GM19099 (cell line): ENCODE data around the gene ETFBKMT.

Experiments used
- POLR2A ChIP-seq: IDR thresholded peaks from 3 replicates; pipeline ENCODE4 v1.6.1; 2011; ENCODE audit warnings: low read depth; ENCODE audit not compliant: insufficient read length; ENCODE audit errors: extremely low read depth

Gene ETFBKMT

GRCh38 chr12:31641509-31642090 lies 17.9 kb upstream of the ETFBKMT start:
- TF ChIP-seq POLR2A = no peak

- TF ChIP-seq POLR2A = no peak
These were observed 15.0 kb upstream of the ETFBKMT start for GRCh38 chr12:31644536-31644935.

DNA sequence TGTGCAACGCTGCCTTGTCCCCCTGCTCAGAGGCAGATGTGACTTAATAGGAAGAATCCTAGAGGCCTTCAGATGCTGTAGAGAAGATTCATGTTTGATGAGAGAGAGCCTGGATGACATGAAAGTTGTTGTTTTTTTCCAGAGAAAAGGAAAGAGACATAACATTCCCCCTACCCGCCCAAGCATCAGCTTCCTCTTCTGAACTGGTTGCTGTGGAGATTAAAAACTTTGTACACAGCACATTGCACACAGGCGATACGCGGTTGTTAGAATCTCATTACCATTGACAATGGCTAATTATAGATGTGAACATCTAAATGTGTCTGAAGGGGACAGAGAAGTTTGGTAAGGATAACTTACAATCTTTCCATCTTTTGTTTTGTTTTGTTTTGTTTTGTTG lies 13.6 kb upstream of the ETFBKMT start:
- no peak for TF ChIP-seq POLR2A

- TF ChIP-seq POLR2A = no peak
These were observed 12.4 kb upstream of the ETFBKMT start for GRCh38 chr12:31647086-31647491.

DNA sequence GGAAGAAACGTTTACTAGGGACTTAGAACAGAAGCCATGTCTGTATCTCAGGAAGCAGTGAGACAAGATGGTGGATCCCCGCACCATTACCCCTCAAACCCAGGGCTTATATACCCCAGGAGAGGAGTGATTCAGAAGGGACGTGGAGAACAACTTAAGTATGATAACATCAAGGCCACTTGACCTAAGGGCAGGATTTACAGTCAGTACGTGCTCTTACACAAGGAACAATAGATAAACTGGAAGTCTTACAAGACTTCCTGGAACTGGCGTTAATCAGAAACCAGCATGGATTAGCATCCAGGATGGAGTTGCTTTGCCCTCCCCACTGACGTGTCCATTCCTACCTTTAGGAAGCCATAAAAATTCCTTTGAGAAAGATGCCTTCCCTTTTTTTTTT lies 8.6 kb upstream of the ETFBKMT start:
- TF ChIP-seq POLR2A = no peak

- TF ChIP-seq POLR2A = no peak
These were observed 7.5 kb upstream of the ETFBKMT start for GRCh38 chr12:31651893-31652521.

DNA sequence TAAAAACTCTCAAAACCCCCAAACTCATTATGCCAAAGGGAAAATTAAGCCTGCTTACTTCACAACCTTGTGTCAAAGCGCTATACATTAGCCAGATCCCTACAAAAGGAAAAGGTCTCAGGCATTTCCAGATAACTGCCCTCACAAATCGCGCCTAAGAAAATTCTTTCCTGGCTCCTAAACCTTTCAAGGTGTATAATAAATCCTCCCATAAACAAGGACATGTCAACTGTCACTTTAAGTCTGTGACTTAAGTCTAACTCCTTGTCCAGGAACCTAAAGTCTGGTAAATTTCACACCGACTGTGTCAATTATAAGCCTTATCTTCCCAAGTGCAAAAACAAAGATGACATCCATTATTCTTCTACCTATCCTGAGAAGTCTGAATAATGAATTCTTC lies 4.3 kb upstream of the ETFBKMT start:
- no peak for TF ChIP-seq POLR2A

DNA sequence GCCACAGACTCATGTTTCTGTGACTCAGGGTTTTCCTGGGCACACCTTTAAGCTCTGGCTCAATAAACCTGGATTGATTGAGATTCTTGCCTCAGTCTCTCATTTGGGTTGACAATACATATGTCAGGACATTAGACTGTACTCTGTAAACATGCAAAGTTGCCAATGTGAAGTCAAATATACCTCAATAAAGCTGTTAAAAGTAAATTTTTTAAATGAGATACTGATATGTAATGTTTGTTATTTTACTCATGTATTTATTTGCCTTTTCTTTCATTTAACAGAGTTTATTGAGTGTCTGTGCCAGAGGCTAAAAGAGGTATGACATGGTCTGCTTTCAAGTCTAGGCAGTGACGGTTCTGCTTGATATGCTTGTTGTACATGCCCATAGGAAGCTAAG lies 3.7 kb upstream of the ETFBKMT start:
- no peak for TF ChIP-seq POLR2A

- no peak for TF ChIP-seq POLR2A
These were observed 909 bp upstream of the ETFBKMT start for GRCh38 chr12:31658471-31659086.

DNA sequence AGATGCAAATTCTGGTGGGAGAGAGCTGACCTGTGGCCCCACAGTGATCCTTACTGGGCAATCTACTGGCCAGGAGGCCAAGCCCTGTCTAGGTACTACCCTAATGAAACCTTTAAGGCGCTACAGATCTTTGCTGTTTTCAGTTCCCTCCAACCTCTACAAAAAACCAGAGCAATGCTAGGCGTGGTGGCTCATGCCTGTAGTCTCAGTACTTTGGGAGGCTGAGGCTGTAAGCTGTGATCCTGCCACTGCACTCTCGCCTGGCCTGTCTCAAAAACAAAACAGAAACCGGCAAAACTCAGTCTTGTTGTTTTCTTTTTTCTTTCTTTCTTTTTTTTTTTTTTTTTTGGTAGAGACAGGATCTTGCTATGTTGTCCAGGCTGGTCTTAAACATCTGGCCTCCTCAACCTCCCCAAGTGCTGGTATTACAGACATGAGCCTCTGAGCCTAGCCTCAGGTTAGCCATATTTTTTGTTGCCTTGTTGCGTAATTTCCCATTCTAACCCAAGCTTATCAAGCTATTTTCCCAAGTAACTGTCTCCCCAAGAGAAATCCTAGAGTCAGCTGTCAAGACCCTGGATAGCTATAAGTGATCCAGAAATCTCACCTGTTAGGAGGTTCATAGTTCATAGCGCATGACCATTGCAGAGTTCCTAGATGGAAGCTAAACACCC lies 2.8 kb downstream of the ETFBKMT start:
- TF ChIP-seq POLR2A = no peak

DNA sequence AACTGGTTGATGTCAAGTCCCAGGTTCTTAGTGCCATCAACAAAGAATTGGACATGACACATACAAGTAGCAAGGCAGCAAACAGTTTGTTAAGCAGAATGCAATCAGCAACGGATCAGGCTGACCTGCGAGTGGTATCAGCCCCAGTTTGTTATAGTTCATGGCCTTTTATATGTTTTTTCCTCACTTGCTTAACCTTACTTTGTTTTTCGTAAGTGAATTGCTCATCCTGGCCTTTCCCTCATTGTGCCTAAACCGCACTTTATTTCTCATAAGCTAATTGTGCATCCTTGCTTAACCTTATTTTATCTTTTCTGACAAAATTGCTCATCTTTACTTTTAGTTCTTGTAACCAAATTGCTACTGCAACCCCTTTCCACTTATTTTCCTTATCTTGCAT lies 4.1 kb downstream of the ETFBKMT start:
- no peak for TF ChIP-seq POLR2A

- no peak for TF ChIP-seq POLR2A
These were observed 4.5 kb downstream of the ETFBKMT start for GRCh38 chr12:31664038-31664437.

DNA sequence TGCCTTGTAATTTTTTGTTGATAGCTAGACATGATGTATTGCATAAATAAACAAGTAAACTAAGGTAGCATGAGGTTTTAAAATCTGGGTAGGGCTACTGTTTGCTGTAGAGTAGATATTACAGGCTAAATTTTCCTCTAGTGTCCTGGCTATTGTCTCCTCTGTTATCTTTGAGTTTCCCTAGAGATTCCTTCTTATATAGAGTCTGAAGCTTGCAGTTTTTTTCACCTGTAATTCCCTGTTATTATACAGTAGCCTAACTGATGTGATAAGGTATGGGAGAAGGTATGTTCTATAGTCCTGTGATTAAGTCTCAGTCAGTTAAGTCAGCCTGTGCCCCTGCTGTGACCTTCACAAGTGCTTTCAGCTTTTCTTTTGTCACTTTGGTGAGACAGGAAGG lies 9.5 kb downstream of the ETFBKMT start:
- TF ChIP-seq POLR2A = no peak

DNA sequence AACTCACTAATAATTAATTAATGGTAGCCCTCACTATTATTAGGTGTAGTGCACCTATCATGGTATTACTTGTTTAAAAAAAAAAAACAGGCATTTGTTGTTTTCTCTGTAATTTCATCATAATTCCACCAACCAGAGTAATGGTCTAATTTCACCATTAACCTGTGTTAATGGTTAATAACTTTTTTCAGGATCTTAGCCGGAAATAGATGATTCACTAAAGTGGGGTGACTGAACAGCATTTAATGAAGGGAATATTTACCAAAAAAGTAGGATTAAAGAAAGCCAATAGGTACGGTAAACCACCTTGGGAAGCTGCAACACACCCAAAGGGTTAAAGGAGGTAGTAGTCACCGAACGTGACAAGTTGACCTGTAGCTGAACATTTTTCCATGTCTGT lies 13.0 kb downstream of the ETFBKMT start:
- TF ChIP-seq POLR2A = no peak

GRCh38 chr12:31682136-31682962 lies 22.9 kb downstream of the ETFBKMT start:
- TF ChIP-seq POLR2A = no peak
